KG1 (cell line): Measurements from ENCODE around the gene TLK2.
"Not testable (repeated sequence)": the region's sequence is repeated elsewhere in the genome, so short reads cannot be mapped to it uniquely, and the experiment has no call there.

Source experiments
- DNase-seq: peaks from one replicate; lab custom pipeline; 2025; lab: John Stamatoyannopoulos, UW

Gene TLK2

DNA sequence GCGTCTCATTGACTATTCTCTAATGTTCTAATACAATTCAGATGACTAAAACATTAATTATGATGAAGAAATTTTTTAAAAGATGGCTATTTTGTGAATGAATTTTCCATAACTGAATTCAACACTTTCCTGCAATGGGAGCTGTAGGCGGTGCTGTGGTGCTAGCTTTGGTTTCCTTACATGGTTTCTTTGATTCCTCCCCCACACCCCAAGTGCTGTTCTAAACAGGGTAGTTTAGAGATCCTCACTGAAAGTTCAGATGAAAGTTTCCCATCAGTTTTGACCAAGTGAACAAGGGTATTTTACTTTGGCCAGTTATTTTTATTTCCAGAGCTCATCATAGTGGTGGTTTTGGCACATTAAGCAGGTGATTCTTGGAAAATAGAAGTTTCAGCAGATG lies 122.8 kb downstream of the TLK2 start:
- DNase-seq = no peak

GRCh38 chr17:62603783-62604182 lies 125.2 kb downstream of the TLK2 start:
- not testable (repeated sequence) for DNase-seq

DNA sequence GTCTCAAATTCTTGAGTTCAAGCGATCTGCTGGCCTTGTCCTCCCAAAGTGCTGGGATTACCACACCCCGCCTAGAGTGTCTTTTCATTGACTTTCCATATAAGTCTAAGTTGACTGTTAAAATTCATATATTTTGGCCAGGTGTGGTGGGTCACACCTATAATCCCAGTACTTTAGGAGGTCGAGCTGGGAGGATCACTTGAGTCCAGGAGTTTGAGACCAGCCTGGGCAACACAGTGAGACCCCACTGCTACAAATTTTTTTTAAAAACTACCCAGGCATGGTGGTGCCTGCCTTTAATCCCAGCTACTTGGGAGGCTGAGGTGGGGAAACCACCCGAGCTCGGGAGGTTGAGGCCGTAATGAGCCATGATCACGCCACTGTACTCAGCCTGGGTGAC lies 127.0 kb downstream of the TLK2 start:
- no peak for DNase-seq

DNA sequence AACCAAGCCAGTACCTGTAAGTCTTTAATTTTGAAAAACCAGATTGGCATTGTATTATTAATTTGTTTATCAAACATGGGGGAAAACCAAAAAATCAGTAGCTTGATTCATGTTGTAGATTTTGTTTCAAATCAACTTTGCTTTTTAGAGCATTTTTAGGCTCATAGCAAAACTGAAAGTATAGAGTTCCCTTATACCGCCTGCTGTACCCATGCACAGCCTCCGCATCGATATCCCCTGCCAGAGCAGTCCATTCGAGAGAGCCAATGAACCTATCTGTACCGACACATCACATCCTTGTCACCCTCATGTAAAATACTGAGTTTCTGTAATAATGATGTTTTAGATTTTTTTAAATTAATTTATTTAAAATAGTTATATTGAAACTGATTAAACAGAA lies 132.7 kb downstream of the TLK2 start:
- DNase-seq = no peak

DNA sequence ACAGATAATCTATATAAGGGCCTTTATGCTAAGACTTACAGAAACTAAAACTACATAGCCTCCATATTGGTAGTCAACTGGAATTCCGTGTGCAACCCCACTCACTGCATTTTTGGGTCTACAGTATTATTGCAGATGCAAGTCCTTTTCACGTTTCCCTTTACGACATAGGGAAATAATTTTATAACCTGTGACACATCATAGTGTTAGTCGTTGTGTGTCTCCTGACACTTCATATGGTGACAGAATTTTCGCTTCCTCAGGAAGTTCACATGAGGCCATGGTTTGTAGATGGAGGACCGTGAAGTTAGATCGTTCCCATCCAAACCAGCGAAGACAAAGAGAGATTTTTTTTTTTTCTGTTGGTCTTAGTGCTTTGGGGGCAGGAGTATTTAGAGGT lies 133.1 kb downstream of the TLK2 start:
- DNase-seq = no peak

DNA sequence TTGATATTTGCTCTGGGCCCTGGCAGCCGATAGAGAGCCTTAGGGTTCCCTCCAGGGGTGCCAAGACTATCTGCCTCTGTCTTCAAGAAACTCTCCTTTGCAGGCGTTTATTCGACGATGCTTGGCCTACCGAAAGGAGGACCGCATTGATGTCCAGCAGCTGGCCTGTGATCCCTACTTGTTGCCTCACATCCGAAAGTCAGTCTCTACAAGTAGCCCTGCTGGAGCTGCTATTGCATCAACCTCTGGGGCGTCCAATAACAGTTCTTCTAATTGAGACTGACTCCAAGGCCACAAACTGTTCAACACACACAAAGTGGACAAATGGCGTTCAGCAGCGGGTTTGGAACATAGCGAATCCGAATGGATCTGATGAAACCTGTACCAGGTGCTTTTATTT lies 133.7 kb downstream of the TLK2 start:
- not testable (repeated sequence) for DNase-seq

- DNase-seq = not testable (repeated sequence)
Observed at GRCh38 chr17:62613095-62613494, 134.5 kb downstream of the TLK2 start.

DNA sequence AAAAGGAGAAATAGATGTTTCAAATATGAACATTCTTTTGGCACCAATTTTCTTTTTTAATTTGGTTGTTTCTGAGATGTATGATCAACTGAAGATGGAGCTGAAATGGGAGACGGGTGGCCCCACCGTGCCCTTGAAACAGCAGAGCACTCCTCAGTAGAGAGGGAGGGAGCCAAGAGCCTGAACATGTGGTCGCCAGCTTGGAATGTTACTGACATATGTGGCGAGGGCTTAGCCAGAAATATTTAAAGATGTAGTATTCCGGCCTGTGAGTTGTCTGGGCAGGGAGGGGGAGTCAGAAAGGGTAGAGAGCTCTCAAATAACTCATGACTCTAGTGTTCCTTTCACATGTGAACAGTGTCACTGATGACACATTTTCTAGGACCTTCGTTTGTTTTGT lies 135.5 kb downstream of the TLK2 start:
- DNase-seq = no peak

- no peak for DNase-seq
Observed at GRCh38 chr17:62615503-62615902, 136.9 kb downstream of the TLK2 start.

DNA sequence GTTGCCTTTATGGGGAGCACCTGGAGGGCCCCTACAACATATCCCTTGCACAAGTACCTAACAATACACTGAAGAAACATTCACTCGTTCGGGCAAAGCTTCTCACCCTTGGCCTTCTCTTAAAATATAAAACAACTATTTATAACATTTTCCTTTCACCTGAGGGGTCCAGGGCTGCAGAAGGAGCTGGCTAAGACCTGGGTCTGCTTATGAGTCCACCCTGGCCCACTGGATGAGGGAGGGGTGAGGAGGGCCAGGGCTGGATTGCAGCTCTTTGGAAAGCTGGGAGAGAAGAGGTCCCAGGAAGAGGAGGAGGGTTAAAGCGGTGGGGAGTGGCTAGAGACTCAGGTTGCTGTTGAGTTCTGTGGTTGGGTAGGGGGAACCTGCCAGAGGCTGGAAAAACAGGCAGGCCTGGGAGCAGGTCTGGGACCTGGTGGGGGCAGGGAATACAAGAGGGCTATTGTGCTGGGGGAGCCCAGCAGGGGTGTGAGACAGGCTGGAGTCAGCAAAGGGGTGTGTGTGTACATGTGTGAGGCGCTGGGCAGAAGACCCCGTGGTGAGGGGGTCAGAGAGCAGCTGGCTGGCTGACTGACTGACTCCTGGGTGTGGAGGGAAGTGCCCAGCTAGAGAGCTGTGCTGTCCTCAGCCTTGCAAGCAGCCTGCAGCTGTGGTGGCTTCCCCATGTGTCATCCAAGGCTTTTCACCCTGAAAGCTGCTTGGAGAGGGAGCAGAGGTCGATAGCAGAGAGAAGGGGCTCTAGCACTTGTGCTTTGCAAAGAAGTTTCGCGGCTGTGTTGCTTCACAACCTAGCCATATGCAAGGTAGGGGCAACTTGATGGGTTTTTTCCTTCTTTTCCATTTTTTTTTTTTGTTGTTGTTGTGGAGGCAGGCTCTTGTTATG lies 138.6 kb downstream of the TLK2 start:
- DNase-seq = no peak

DNA sequence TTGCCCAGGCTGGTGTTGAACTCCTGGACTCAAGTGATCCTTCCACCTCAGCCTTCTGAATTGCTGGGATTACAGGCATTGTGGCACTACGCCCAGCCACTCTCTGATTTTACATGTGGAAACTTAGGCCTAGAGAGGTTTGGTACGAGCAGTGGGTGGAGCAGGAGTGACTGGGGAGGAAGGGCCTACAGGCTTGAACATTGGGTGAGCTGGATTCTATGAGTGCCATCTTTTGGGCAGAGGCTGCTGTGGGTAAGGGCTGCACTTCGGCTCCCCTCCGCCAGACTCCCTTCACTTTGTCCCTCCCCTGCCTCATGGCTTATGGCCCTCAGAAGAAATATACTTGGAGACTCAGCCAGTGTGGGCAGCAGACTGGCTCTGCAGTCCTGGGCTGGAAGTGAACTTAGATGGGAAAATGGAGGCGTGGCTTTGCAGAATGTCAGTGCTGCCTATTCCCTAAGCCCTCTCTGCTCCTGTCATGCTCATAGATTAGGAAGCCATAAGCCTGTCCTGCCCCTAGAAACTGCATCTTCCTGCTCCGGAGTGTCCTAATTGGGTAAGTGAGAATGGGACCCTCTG lies 139.4 kb downstream of the TLK2 start:
- no peak for DNase-seq

- DNase-seq = no peak
Observed at GRCh38 chr17:62618647-62619416, 140.2 kb downstream of the TLK2 start.

DNA sequence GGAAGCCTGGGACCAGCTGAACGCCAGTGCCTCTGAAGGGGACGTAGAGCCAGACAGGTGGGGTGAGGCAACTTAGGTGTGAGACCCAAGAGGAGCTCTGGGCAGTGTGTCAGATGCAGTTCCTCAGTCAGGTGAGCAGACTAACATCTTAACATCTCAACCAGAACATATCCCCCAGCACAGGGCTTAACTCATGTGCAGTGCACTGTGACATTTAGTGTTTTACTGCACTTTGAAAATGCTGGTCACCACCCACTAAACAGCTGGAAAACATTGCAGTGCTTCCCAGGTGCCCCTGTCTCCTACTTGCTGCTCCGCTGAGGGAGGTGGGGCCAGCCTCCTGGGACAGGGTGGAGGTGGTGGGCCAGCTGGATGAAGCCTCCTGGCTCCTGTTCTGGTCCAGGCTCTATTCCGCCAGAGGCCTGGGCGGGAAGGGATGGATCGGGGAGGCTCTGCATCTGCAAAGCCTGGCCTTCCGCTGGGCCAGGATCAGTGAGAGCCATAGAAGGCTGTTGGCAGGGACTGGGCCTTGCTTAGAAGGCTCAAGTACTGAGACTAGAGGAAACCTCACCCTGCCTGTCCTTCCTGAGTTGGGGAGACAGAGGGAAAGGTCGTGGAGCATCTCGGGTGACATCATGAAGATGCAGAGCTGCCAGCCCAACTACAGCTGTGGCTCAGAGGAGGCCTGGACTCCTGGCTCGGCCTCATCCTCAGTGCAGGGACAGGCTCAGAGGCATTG lies 141.0 kb downstream of the TLK2 start:
- no peak for DNase-seq

GRCh38 chr17:62621223-62621622 lies 142.6 kb downstream of the TLK2 start:
- no peak for DNase-seq

DNA sequence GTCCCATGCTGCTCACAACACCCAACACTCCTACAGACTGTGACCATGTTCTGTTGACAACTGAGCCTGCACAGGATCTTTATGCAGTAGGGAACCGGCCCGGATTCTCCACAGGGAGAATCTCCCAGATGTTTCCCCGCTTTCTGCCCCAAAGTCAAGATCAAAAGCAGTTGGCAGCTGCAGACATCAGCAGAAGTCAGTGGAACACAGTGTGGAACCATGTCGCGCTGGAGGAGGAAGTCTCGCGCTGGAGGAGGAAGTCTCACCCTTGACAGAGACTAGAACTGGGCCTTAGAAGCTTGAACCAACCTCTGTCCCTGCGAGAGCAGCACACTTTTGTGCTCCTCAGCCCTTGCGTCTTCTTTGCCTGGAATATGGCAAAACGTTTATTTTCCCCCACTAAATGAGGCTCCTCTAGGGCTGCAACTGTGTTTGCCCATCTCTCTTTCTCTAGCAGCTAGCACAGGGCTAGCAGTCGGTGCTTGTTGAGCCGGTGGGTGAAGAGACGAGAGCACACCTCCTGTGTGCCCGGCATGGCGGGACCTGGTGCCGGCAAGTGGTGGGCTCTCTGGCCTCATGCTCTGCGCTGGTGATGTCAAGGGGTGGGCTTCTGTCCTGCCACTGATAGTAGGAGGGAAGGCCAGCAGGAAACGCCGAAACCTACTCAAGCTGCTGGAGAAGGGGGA lies 146.7 kb downstream of the TLK2 start:
- no peak for DNase-seq

DNA sequence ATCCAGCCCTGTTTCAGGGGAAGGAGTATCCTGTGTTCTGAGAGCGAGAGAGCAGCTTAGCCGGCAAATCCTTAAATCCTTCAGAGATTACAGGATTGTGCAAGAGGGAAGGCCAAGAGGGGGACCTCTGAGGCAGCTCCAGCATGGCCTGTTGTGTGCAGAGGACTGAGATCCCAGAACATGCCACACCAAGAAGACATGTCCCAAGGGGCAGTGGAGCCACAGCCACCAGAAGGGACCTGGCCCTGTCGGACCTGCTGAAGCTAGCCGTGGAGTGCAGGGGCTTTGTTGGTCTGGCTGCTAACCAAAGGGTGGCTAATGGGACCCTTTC lies 147.2 kb downstream of the TLK2 start:
- no peak for DNase-seq

DNA sequence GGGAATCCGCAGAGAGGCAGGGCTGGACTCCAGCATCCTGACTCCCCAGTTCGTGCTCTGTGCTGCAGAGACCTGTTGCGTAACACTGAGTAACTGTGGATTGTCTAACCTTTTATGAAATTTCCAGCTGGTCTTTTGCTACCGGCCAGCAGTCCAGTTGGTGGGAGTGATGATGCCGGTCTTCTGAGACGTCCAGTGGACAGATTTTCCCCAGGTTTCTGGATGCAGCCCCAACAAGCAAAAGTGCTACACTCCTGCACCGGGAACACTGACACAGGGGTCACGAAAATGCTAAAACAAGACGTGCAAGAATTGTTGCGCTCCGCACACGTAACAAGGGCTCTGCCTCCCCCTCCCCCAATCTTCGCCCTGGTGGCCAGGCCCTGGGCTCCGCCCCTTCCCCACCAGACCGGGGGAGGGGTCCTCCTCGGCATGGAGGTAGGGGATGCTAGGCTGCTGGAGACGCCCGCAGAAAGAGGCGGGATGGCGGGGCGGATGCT lies 148.1 kb downstream of the TLK2 start:
- DNase-seq = no peak

DNA sequence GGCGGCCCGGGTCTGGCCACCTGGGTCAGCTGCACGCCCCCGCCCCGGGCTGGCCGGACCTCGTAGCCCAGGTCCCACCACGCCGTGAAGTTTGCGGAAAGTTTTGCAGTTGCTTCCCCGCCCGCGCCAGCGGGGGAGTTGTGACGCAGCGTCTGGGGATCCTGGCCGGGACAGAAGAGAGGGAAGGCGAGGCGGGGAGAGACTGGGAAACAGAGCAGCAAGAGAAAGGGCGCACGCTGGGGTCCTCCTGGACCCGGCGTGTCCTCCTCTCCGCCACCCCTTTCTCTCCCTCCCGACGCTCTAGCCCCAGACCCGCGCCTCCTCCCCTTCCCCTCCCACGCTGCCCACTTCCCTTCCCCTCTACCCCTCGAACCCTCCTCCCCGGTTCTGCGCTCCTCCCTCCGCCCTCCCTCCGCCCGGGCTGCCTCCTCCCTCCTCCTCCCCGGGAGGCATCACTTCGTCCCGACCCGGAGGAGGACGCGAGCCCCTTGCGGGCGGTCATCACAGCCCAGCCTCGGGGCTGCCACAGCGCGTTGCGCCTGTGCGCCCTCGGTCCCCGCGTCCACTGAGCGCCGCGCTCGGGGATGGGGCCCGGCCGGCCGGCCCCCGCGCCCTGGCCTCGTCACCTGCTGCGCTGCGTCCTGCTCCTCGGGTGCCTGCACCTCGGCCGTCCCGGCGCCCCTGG lies 148.7 kb downstream of the TLK2 start, which contains the start of gene MRC2:
TSS of gene MRC2 (plus strand) at position 452 of the 685 bp plus-strand sequence. CDS start at position 585, 133 bp downstream.
- DNase-seq = peak; percentile 16

DNA sequence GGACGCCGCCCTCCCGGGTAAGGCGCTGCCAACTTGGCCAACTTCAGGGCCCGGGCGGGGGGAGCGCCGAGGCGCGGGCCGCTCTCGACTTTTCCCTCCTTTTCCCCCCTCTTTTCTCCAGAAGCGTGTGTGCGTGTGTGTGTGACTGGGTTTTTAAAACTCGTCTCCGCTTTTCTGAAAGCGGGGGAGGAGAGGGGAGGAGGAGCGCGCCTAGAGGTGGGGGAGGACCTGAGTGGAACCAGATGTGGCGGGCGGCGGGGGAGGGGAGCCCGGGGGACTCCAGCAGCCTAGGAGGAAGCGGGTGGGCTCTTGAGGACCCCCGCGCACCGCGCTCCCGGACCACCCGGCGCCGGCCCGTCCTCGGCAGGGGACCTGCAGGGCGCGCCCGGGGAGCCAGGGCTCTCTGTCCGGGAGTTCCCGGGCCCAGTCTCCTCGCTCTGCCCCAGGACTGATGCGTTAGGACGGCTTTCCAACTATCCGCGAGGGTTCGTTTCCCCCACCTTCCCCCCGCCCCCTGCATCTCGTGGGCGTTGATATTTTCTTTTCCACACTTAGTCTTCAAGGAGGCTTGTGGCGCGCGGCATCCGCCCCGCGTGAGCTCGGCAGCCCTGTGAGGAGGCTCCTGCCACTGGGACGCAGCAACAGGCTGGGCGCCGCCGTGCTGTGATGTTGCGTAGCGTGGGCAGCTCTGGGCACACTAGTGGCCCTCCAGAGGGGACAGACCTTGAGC lies 149.4 kb downstream of the TLK2 start:
- DNase-seq = no peak
